Measurements from ENCODE around the gene JCAD.

JCAD gene

DNA sequence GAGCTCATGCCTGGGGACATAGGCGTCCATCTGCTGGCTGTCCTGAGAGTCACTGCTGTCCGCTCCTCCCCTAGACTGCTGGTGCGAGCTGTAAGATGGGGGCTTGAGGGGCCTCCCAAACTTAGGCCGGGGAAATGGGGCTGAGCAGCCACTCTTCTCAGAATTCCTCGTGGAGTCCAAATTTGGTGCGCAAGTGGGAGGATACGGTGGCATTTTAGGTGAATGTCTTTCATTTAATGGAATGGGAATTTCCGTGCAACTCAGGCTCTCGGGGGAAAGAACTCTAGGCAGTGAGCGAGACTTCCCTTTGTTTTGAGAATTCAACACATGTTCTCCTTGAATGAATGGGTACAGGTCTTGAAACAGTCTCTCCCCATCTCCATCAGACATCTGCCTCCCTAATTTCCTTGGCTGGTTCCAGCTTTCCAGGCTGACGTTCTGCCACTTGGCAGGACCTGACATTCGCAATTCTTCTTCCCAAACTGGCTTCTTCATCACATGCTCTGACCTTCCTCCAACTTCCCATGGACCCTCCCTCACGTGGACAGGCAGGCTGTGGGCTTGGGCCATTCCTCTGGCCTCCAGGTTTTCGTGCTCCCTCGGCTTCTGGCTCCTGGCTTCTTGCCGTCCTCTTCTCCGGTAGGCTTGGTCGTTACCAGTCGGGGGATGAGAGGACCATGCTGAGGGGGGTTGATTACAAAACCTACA, 30.1 kb downstream of the JCAD start:
- no peaks in the 10 kb centered on the region for H3K27me3 ChIP-seq (ENCODE audit: control insufficient read depth in 1 of 2, insufficient read depth in 1 of 2, low read length in 2 of 2)
- no peaks in the 10 kb centered on the region for H3K9me3 ChIP-seq (ENCODE audit: control insufficient read depth, low read length)
- no peak overlapping the region for H2BK120ac ChIP-seq (ENCODE audit: low read depth, low read length)
- DNase-seq = no peak
- no peak overlapping the region for H3K4me3 ChIP-seq (ENCODE audit: insufficient read depth in 1 of 2, low read depth in 1 of 2, low read length in 2 of 2)
- H2AK5ac ChIP-seq (ENCODE audit: low read length, severe bottlenecking) = no peak overlapping the region
- H3K18ac ChIP-seq (ENCODE audit: low read depth in 1 of 2, low read length in 2 of 2) = no peak overlapping the region
- no peak overlapping the region for H3K23ac ChIP-seq (ENCODE audit: low read length in 2 of 2)
- WGBS = 97% methylated on average over 19 of the region's 19 CpGs
- H2BK15ac ChIP-seq (ENCODE audit: low read depth, poor library complexity, severe bottlenecking) = no peak overlapping the region
- no peak overlapping the region for H3K9ac ChIP-seq (ENCODE audit: low read length)
- H3K4me1 ChIP-seq (ENCODE audit: control insufficient read depth, insufficient read depth, low read depth, low read length) = peaks cover 6% of the 10 kb centered on the region
- H3K14ac ChIP-seq (ENCODE audit: low read length in 2 of 2) = no peak overlapping the region
- no peak overlapping the region for H4K91ac ChIP-seq (ENCODE audit: low read length)
- peaks cover 52 to 63% of the 10 kb centered on the region in 2 experiments for H3K36me3 ChIP-seq (ENCODE audit: control insufficient read depth in 1 of 2, insufficient read depth in 2 of 2, low read depth in 1 of 2, low read length in 2 of 2)
- H2AFZ ChIP-seq (ENCODE audit: low read depth, low read length) = no peak overlapping the region
- H3K27ac ChIP-seq (ENCODE audit: low read length, poor library complexity, severe bottlenecking) = no peak overlapping the region
- peaks cover 53% of the 10 kb centered on the region for H3K79me1 ChIP-seq (replicated peaks; ENCODE audit: low read length, poor library complexity, severe bottlenecking)
- no peak overlapping the region for H3K4ac ChIP-seq (ENCODE audit: low read depth in 1 of 2, low read length in 2 of 2)
- no peak overlapping the region for H3K4me2 ChIP-seq (ENCODE audit: low read length, poor library complexity, severe bottlenecking)
- no peak overlapping the region for H2BK5ac ChIP-seq (ENCODE audit: low read depth, low read length, poor library complexity, severe bottlenecking)
- H4K8ac ChIP-seq (ENCODE audit: low read length) = no peak overlapping the region
- H2BK12ac ChIP-seq (ENCODE audit: low read length in 2 of 2) = no peak overlapping the region

DNA sequence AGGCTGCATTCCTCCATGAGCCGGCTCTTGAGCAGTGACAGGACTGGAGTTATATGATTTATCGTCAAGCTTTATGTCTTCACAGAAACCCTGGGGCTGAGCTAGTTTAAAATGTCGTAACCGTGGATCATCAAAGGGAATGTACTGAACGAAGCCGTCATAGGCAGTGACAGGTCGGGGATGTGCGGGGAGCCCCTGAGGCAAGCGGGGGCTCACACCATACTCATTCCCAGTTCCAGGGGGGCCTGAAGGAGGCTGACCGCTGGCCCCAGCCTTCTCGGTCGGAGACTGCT, 30.7 kb downstream of the JCAD start:
- H2BK120ac ChIP-seq (ENCODE audit: low read depth, low read length) = no peak overlapping the region
- no peak overlapping the region for H3K4me3 ChIP-seq (ENCODE audit: insufficient read depth in 1 of 2, low read depth in 1 of 2, low read length in 2 of 2)
- no peak overlapping the region for H2AFZ ChIP-seq (ENCODE audit: low read depth, low read length)
- no peak overlapping the region for H3K23ac ChIP-seq (ENCODE audit: low read length in 2 of 2)
- H2BK15ac ChIP-seq (ENCODE audit: low read depth, poor library complexity, severe bottlenecking) = no peak overlapping the region
- peaks cover 55% of the 10 kb centered on the region for H3K79me1 ChIP-seq (replicated peaks; ENCODE audit: low read length, poor library complexity, severe bottlenecking)
- no peak overlapping the region for H4K8ac ChIP-seq (ENCODE audit: low read length)
- peaks cover 52 to 62% of the 10 kb centered on the region in 2 experiments for H3K36me3 ChIP-seq (ENCODE audit: control insufficient read depth in 1 of 2, insufficient read depth in 2 of 2, low read depth in 1 of 2, low read length in 2 of 2)
- H3K9ac ChIP-seq (ENCODE audit: low read length) = no peak overlapping the region
- no peak overlapping the region for H3K27ac ChIP-seq (ENCODE audit: low read length, poor library complexity, severe bottlenecking)
- no peak overlapping the region for H2BK12ac ChIP-seq (ENCODE audit: low read length in 2 of 2)
- no peak overlapping the region for H3K4ac ChIP-seq (ENCODE audit: low read depth in 1 of 2, low read length in 2 of 2)
- no peak overlapping the region for H3K4me2 ChIP-seq (ENCODE audit: low read length, poor library complexity, severe bottlenecking)
- no peaks in the 10 kb centered on the region for H3K9me3 ChIP-seq (ENCODE audit: control insufficient read depth, low read length)
- no peak overlapping the region for H2BK5ac ChIP-seq (ENCODE audit: low read depth, low read length, poor library complexity, severe bottlenecking)
- H3K14ac ChIP-seq (ENCODE audit: low read length in 2 of 2) = no peak overlapping the region
- no peak overlapping the region for H3K18ac ChIP-seq (ENCODE audit: low read depth in 1 of 2, low read length in 2 of 2)
- no peak for DNase-seq
- no peak overlapping the region for H2AK5ac ChIP-seq (ENCODE audit: low read length, severe bottlenecking)
- H3K4me1 ChIP-seq (ENCODE audit: control insufficient read depth, insufficient read depth, low read depth, low read length) = peaks cover 6% of the 10 kb centered on the region
- no peak overlapping the region for H4K91ac ChIP-seq (ENCODE audit: low read length)
- H3K27me3 ChIP-seq (ENCODE audit: control insufficient read depth in 1 of 2, insufficient read depth in 1 of 2, low read length in 2 of 2) = no peaks in the 10 kb centered on the region
- WGBS = 80% methylated on average over 12 of the region's 12 CpGs

DNA sequence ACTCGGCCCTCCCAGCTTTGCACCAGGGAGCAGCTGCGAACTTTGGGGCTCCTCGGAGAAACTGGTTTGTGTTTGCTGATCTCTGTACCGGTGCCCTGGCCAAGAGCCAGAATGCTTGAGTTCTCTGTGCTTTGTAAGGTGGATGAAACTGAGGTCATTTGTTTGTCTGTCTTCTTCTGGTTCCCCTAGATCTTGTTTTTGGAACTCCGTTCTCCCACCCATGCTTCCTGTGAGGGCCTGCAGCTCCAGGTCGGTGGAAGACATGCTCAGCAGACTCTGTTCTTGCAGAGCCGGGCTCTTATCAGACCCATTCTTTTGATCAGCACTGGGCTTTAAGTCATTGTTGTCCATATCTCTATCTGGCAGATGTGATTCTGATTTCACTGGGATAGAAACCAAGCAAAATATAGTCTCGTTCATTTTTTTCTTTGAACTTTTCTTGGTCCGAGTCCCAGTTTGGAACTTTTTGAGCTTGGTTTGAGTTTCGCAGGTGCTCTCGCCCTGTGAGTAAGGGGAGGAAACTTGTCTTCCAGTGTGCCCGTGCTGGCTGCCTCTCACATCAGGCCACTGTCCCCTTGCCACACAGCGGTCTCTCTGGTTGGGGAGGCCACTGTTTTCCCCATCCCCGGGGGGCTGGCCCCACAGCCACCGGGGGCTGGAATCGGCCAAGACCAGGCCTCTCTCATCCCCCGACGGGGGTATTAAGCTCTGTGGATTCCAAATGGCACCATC, 31.2 kb downstream of the JCAD start:
- Histone ChIP-seq H3K9me3 (ENCODE audit: control insufficient read depth, low read length) (no peaks in the 10 kb centered on the region), H3K27me3 (ENCODE audit: control insufficient read depth in 1 of 2, insufficient read depth in 1 of 2, low read length in 2 of 2) (no peaks in the 10 kb centered on the region), H4K91ac (ENCODE audit: low read length) (no peak overlapping the region), H3K4me1 (ENCODE audit: control insufficient read depth, insufficient read depth, low read depth, low read length) (peaks cover 6% of the 10 kb centered on the region), H2BK12ac (ENCODE audit: low read length in 2 of 2) (no peak overlapping the region), H2BK120ac (ENCODE audit: low read depth, low read length) (no peak overlapping the region), H2AK5ac (ENCODE audit: low read length, severe bottlenecking) (no peak overlapping the region), H3K36me3 (ENCODE audit: control insufficient read depth in 1 of 2, insufficient read depth in 2 of 2, low read depth in 1 of 2, low read length in 2 of 2) (peaks cover 50 to 62% of the 10 kb centered on the region in 2 experiments), H3K4me3 (ENCODE audit: insufficient read depth in 1 of 2, low read depth in 1 of 2, low read length in 2 of 2) (no peak overlapping the region), H3K23ac (ENCODE audit: low read length in 2 of 2) (no peak overlapping the region), H3K18ac (ENCODE audit: low read depth in 1 of 2, low read length in 2 of 2) (no peak overlapping the region), H2BK5ac (ENCODE audit: low read depth, low read length, poor library complexity, severe bottlenecking) (no peak overlapping the region), H3K14ac (ENCODE audit: low read length in 2 of 2) (no peak overlapping the region), H3K9ac (ENCODE audit: low read length) (no peak overlapping the region), H3K4me2 (ENCODE audit: low read length, poor library complexity, severe bottlenecking) (no peak overlapping the region), H3K79me1 (replicated peaks; ENCODE audit: low read length, poor library complexity, severe bottlenecking) (peaks cover 58% of the 10 kb centered on the region), H3K27ac (ENCODE audit: low read length, poor library complexity, severe bottlenecking) (no peak overlapping the region), H4K8ac (ENCODE audit: low read length) (no peak overlapping the region), H2BK15ac (ENCODE audit: low read depth, poor library complexity, severe bottlenecking) (no peak overlapping the region), H3K4ac (ENCODE audit: low read depth in 1 of 2, low read length in 2 of 2) (no peak overlapping the region), H2AFZ (ENCODE audit: low read depth, low read length) (no peak overlapping the region)
- no peak for DNase-seq
- WGBS = 93% methylated on average over 18 of the region's 18 CpGs

DNA sequence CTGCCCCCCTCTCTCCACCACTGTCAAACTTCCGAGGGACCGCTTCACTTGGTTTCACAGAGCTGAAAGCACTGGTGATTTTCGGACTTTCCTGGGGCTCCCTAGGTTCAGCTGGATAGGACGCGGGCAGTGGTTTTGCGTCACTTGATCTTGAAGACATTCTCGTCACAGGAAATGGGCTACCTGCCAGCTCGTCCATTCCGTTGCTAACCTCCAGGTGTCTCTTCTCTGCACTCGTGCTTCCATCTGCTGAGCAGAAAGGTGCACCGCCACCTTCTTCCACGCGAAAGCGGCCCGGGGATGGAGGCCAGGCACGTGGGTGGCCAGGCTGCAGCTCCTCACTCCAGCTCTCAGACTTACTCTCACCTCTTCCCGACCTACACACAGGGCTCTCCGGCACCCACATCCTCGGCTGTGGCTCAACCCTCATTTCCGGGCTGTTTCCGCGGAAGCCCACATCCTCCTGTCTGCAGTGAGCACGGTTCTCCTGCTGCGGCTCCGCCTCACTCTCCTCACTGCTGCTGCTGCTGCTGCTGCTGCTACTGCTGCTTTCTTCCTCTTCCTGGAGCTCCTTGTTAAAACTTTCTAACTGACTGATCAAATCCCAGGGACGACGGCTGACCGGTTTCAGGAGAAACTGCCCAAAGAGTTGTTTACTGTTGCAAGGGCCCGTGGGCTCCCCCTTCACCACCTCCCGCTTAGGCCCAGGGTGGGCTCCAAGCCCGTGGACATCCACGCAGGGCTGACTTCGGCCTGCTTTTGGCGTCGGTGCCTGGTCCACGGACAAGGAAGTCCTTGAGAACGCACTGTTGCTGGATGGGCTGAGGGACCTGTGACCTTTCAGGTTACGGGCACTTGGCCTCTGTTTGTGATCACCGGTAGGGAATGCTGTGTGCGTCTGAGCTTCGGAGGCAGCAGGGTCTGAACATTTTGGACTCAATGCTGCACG, 32.1 kb downstream of the JCAD start:
- H3K79me1 ChIP-seq (replicated peaks; ENCODE audit: low read length, poor library complexity, severe bottlenecking) = peaks cover 59% of the 10 kb centered on the region
- DNase-seq = no peak
- no peak overlapping the region for H3K18ac ChIP-seq (ENCODE audit: low read depth in 1 of 2, low read length in 2 of 2)
- peaks cover 55 to 56% of the 10 kb centered on the region in 2 experiments for H3K36me3 ChIP-seq (ENCODE audit: control insufficient read depth in 1 of 2, insufficient read depth in 2 of 2, low read depth in 1 of 2, low read length in 2 of 2)
- H2BK5ac ChIP-seq (ENCODE audit: low read depth, low read length, poor library complexity, severe bottlenecking) = no peak overlapping the region
- H3K9ac ChIP-seq (ENCODE audit: low read length) = no peak overlapping the region
- H3K9me3 ChIP-seq (ENCODE audit: control insufficient read depth, low read length) = no peaks in the 10 kb centered on the region
- H3K27ac ChIP-seq (ENCODE audit: low read length, poor library complexity, severe bottlenecking) = no peak overlapping the region
- H2BK120ac ChIP-seq (ENCODE audit: low read depth, low read length) = no peak overlapping the region
- no peak overlapping the region for H2AK5ac ChIP-seq (ENCODE audit: low read length, severe bottlenecking)
- no peak overlapping the region for H3K14ac ChIP-seq (ENCODE audit: low read length in 2 of 2)
- no peak overlapping the region for H4K8ac ChIP-seq (ENCODE audit: low read length)
- H2BK15ac ChIP-seq (ENCODE audit: low read depth, poor library complexity, severe bottlenecking) = no peak overlapping the region
- H2BK12ac ChIP-seq (ENCODE audit: low read length in 2 of 2) = no peak overlapping the region
- WGBS = 86% methylated on average over 42 of the region's 42 CpGs
- no peak overlapping the region for H3K4me3 ChIP-seq (ENCODE audit: insufficient read depth in 1 of 2, low read depth in 1 of 2, low read length in 2 of 2)
- H3K27me3 ChIP-seq (ENCODE audit: control insufficient read depth in 1 of 2, insufficient read depth in 1 of 2, low read length in 2 of 2) = no peaks in the 10 kb centered on the region
- peaks cover 6% of the 10 kb centered on the region for H3K4me1 ChIP-seq (ENCODE audit: control insufficient read depth, insufficient read depth, low read depth, low read length)
- no peak overlapping the region for H3K23ac ChIP-seq (ENCODE audit: low read length in 2 of 2)
- no peak overlapping the region for H2AFZ ChIP-seq (ENCODE audit: low read depth, low read length)
- no peak overlapping the region for H4K91ac ChIP-seq (ENCODE audit: low read length)
- no peak overlapping the region for H3K4ac ChIP-seq (ENCODE audit: low read depth in 1 of 2, low read length in 2 of 2)
- H3K4me2 ChIP-seq (ENCODE audit: low read length, poor library complexity, severe bottlenecking) = no peak overlapping the region
